GM23248 (cell line): ENCODE results near the gene NME4.

ENCODE experiments used
- EZH2 ChIP-seq: fragments of 200-600 bp; sonication (generic); IDR thresholded peaks from 2 replicates; pipeline ENCODE4 v1.6.1; 2018; ENCODE audit warnings: antibody characterized with exemption, mild to moderate bottlenecking; ENCODE audit not compliant: insufficient read depth, poor library complexity, severe bottlenecking
- EZH2phosphoT487 ChIP-seq: fragments of 200-600 bp; sonication (generic); IDR thresholded peaks from 2 replicates; pipeline ENCODE4 v1.6.1; 2018; ENCODE audit warnings: antibody characterized with exemption, moderate library complexity, mild to moderate bottlenecking, low read depth; ENCODE audit not compliant: insufficient read depth

DNA sequence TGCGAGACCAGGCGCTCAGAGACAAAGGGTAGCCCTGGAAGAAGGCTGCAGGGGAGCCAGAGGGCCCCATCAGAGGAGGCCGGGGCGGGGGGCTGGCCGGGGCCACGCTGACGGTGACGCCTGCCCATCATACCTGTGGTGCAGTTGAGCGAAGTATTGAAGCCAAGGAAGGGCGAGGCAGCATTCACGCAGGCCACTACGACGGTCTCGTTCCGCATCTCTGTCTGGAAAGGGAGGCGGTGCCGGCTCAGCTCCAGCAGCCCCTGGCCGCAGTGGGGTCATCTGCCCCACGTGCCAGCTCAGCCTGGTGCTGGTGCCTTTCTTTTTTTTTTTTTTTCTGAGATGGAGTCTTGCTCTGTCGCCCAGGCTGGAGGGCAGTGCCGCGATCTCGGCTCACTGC is 21.8 kb upstream of the NME4 start:
- no peak for TF ChIP-seq EZH2
- TF ChIP-seq EZH2phosphoT487, result no peak
